SH-SY5Y (cell line): ENCODE results near the gene ZFPM1.

Source experiments
- GATA2 ChIP-seq: IDR thresholded peaks from 2 replicates; pipeline ENCODE4 v1.6.1; 2011; ENCODE audit warnings: mild to moderate bottlenecking, low read depth, low read length
- GATA3 ChIP-seq: IDR thresholded peaks from 2 replicates; pipeline ENCODE4 v1.6.1; 2011; ENCODE audit warnings: low read depth, mild to moderate bottlenecking, low read length, moderate library complexity

GRCh38 chr16:88437367-88437964 is 15.6 kb upstream of the ZFPM1 start:
- TF ChIP-seq GATA2 (no peak), GATA3 (no peak)
